Measurements from ENCODE around the gene RASSF9.

RASSF9 gene

DNA sequence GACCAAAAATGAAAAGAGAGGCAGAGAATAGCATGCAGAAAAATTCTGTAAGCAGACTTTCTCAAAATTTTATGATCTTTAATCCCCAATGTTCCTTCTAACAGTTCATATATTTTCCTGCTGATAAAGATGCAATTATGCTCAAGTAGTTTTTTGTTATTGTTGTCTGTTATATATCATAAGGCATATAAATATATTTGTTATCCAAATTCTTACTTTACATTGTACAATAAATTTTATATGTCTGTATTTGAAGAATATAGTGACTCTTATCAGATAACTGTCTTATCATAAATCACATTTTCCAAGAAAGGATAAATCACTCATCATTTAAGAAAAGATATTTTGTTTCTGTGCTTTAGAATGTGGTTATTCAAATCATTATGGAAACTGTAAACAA, 2.6 kb downstream of the RASSF9 start:
- no peak overlapping the region for H3K4me3 Mint-ChIP-seq
- H3K27ac Mint-ChIP-seq: no peak overlapping the region
- peaks cover 5% of the 10 kb centered on the region for H3K27me3 Mint-ChIP-seq
- CTCF ChIA-PET: no interaction called here
- no peaks in the 10 kb centered on the region for H3K4me1 Mint-ChIP-seq
- H3K9me3 Mint-ChIP-seq: no peaks in the 10 kb centered on the region
- H3K36me3 Mint-ChIP-seq: no peaks in the 10 kb centered on the region
- DNase-seq: no peak

DNA sequence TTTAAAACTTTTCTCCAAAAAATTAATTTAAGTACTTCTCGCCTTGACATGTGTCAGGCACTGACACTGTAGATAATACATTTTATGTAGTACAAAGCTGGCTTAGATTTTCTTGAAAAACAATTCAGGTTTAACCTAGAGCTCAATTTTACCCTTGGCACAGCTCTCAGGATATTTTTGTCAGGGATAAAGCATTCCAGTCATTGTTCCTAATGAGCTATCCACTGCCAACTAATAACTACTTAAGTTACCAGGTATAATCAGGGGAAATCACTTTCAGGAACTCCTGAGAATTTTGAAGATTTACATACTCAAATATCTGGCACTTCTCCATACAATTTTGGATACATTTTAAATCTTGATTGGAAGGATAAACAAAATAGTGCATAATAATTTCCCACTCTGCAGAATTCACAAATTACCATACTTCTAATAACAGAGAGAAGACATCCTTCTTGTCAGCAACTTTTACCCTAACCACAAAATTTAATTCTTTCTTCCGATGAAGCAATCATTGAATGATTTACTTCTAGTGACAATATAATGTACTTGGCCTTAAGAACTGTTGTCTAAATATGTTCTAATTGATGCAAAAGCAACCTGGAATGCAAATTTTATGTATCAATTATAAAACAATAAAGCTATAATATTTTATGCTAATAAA, 4.8 kb downstream of the RASSF9 start:
- Mint-ChIP-seq H3K27me3 (peaks cover 4% of the 10 kb centered on the region), H3K36me3 (no peaks in the 10 kb centered on the region), H3K4me1 (no peaks in the 10 kb centered on the region), H3K9me3 (no peaks in the 10 kb centered on the region), H3K27ac (no peak overlapping the region), H3K4me3 (no peak overlapping the region)
- DNase-seq: no peak
- CTCF ChIA-PET: no interaction called here

DNA sequence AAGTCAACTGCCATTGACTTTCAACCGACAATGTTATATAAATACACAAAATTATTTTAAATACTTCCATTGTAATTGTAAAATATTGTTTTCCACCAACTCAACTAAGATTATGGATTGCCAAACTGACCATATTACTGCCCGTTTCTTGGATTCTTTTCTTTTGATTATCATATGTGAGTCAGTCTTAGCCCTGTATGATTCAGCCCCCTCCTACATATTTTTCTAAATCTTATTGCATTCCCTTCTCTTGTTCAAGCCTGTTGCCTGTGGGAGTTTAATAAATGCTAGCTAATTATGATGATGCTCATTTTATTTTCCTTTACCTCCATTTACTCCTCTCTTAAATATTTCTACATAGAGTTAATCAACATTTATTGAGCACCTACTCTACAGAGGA, 6.8 kb downstream of the RASSF9 start:
- Mint-ChIP-seq H3K4me3 (no peak overlapping the region), H3K9me3 (no peaks in the 10 kb centered on the region), H3K27ac (no peak overlapping the region), H3K27me3 (no peaks in the 10 kb centered on the region), H3K4me1 (no peaks in the 10 kb centered on the region), H3K36me3 (no peaks in the 10 kb centered on the region)
- DNase-seq: no peak
- CTCF ChIA-PET: no interaction called here

DNA sequence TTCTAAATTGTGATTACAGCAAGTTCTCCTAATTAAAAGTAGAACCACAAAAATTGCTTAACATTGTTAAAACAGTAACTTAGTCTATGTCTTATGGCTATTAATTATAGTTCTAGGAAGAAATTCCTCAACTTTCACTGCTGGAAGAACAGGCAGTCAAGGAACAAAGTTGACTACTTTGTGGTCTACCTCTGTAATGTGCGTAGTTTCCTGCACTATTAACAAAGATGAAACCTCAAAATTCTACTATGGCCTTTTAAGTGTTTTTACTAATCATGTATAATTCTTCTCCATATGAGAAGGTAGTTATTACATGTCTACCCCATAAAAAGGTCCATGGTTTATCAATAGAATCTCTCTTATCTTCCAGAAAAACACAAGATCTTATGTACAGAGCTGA, 7.6 kb downstream of the RASSF9 start:
- Mint-ChIP-seq H3K27me3 (no peaks in the 10 kb centered on the region), H3K9me3 (no peaks in the 10 kb centered on the region), H3K4me1 (no peaks in the 10 kb centered on the region), H3K27ac (no peak overlapping the region), H3K4me3 (no peak overlapping the region), H3K36me3 (no peaks in the 10 kb centered on the region)
- no peak for DNase-seq
- CTCF ChIA-PET: no interaction called here

DNA sequence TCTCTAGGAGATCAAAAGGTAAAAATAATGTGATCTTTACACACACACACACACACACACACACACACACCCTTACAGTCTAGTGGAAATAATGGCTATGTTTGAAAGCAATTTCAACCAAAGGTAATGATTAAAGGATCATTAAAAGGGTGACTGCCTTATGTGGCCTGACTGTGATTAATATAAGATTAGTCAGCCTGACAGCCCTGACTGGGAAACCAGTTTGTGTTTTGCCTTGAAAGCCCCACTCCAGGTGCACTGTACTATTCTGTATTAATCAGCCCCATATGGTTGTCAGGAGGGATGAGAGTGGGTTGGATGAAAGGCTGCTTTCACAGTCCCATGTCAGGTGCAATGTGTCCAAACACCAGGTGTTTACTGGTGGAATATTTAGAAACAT, 10.5 kb downstream of the RASSF9 start:
- CTCF ChIA-PET: no interaction called here
- no peak for DNase-seq
- H3K36me3 Mint-ChIP-seq: no peaks in the 10 kb centered on the region
- no peak overlapping the region for H3K27ac Mint-ChIP-seq
- no peaks in the 10 kb centered on the region for H3K4me1 Mint-ChIP-seq
- H3K4me3 Mint-ChIP-seq: no peak overlapping the region
- no peaks in the 10 kb centered on the region for H3K27me3 Mint-ChIP-seq
- no peaks in the 10 kb centered on the region for H3K9me3 Mint-ChIP-seq

DNA sequence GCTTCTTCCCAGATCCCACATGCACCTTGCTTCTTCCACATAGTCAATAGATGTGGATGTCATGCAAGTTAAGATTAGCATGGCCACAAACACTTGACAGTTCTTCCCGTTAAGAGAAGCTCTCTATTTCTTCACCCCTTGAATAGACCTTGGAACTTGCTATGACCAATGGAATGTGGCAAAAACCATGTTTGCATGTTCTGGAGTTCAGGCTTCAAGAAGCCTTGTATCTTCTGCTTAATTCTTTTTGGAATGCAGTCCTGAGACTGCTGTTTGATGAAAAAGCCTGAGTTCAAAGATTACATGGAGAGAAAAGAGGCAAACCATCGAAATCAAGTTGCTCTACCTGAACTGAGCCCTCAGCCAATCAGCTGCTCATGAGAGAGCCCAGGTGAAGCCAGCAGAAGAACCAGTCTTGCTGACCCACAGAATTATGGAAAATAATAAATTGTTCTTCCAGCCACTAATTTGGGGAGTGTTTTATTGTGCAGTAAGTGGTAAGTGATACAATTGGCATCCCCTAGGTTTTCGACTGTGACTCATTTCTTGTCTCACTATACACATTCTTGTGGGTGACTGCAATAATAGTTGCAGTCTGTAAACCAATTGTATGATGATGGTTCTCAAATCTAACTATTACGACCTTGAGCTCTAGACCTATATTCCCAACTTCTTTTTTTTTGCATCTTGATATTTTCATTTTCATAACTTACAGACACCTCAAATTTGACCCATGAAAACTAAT, 12.6 kb downstream of the RASSF9 start:
- no peaks in the 10 kb centered on the region for H3K9me3 Mint-ChIP-seq
- CTCF ChIA-PET: no interaction called here
- no peaks in the 10 kb centered on the region for H3K36me3 Mint-ChIP-seq
- no peak overlapping the region for H3K27ac Mint-ChIP-seq
- H3K27me3 Mint-ChIP-seq: no peaks in the 10 kb centered on the region
- H3K4me3 Mint-ChIP-seq: no peak overlapping the region
- no peaks in the 10 kb centered on the region for H3K4me1 Mint-ChIP-seq
- DNase-seq: no peak

DNA sequence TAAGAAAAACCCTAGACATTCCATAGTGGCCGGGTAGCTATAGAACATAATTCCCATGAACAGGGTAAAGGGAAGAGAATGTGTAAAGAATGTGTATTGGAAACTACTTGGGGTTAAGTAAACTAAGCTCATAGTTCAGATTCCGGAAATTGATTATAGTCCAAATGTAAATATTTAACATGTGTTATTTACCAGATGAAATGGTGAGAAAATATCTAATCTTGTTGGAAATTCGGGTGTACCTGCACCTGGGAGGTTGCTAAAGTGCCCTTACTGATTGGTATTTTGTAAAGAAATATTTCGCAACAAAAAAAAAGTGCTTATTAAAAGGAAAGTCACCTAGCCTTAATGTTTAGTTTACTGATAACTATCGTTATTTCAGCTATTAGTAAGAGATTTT, 14.4 kb downstream of the RASSF9 start:
- no peaks in the 10 kb centered on the region for H3K27me3 Mint-ChIP-seq
- no peaks in the 10 kb centered on the region for H3K9me3 Mint-ChIP-seq
- no peak for DNase-seq
- H3K4me1 Mint-ChIP-seq: no peaks in the 10 kb centered on the region
- H3K4me3 Mint-ChIP-seq: no peak overlapping the region
- no peaks in the 10 kb centered on the region for H3K36me3 Mint-ChIP-seq
- no peak overlapping the region for H3K27ac Mint-ChIP-seq
- CTCF ChIA-PET: no interaction called here

DNA sequence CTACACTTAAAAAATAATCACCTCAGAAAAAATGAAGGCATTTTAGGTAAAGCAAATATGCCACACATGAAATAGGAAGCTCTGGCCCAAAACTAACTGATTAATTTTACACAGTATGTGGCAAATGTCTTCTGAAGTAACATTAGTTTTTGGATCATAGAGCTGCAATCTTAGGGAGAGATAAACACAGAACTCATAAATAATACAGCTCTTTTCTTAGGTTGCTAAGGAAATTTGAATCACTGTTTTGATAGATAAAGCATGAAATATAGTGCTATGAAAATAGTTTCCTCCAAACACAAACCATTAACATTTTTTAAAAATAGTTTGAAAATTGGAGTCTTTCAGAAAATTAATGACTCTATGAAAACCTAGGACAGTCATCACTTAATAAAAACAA, 15.0 kb downstream of the RASSF9 start:
- DNase-seq: no peak
- Mint-ChIP-seq H3K36me3 (no peaks in the 10 kb centered on the region), H3K27me3 (no peaks in the 10 kb centered on the region), H3K9me3 (no peaks in the 10 kb centered on the region), H3K4me1 (no peaks in the 10 kb centered on the region), H3K4me3 (no peak overlapping the region), H3K27ac (no peak overlapping the region)
- CTCF ChIA-PET: no interaction called here

DNA sequence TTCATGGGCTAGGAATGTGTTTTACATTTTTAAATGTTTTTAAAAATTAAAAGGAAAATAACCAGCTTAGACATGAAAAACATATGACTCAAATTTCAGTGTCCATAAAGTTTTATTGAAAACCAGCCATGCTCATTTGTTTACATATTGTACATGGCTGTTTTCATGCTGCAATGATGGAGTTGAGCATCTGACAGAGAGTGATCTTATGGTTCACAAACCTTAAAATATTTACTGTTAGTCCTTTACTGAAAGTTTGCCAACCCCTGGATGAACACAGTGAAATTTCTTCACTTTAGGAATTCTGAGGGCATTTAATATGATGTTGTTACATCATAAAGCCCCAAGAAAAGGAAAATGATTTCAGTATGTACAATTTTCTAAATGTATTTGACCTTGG, 16.1 kb downstream of the RASSF9 start:
- Mint-ChIP-seq H3K27me3 (no peaks in the 10 kb centered on the region), H3K4me1 (no peaks in the 10 kb centered on the region), H3K36me3 (no peaks in the 10 kb centered on the region), H3K9me3 (no peaks in the 10 kb centered on the region), H3K4me3 (no peak overlapping the region), H3K27ac (no peak overlapping the region)
- DNase-seq: no peak
- CTCF ChIA-PET: no interaction called here

DNA sequence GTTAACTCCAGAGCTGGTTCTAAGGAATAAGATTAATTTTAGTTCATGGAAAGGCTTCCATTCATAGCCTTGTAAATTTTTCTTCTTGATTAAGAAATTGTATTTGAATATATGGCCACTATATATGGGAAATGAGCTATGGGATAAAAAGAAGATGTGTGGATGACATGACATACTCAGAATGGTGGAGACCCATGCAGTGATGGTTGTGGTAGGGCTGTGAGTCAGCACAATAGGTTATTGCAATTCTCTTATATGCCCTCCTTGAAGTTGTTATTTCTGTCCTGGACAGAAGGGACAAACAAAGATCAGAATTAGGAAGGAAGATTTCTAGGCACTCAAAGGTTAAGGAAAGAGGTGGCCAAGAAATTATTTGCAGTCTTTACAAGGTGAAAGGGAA, 21.5 kb downstream of the RASSF9 start:
- Mint-ChIP-seq H3K4me1 (no peaks in the 10 kb centered on the region), H3K36me3 (no peaks in the 10 kb centered on the region), H3K27ac (no peak overlapping the region), H3K9me3 (no peaks in the 10 kb centered on the region), H3K27me3 (no peaks in the 10 kb centered on the region), H3K4me3 (no peak overlapping the region)
- DNase-seq: no peak
- CTCF ChIA-PET: interaction anchor here (0.6 kb wide), 1 partner anchor 441 kb away, joined by 3 read pairs; the partner anchor contains the start of gene MGAT4C

DNA sequence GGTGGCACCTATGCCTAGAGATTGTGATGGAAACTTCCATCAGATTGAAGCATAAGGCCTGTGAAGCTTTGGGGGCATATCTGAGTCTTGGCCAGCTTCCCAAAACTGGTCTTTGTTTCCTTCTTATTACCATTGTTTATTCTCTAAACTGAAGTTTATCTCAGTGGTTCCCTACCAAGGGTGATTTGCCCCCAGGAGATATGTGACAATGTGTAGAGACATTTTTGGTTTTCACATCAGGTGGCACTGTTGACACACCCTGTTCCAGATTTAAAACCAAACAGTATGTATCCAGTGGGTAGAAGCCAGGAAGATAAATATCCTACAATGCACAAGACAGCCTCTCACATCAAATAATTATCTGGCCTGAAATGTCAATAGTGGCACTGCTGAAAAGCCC, 22.1 kb downstream of the RASSF9 start:
- Mint-ChIP-seq H3K4me3 (no peak overlapping the region), H3K9me3 (no peaks in the 10 kb centered on the region), H3K4me1 (no peaks in the 10 kb centered on the region), H3K27me3 (no peaks in the 10 kb centered on the region), H3K36me3 (no peaks in the 10 kb centered on the region), H3K27ac (no peak overlapping the region)
- CTCF ChIA-PET: interaction anchor here (0.6 kb wide), 1 partner anchor 442 kb away, joined by 3 read pairs; the partner anchor contains the start of gene MGAT4C
- no peak for DNase-seq

DNA sequence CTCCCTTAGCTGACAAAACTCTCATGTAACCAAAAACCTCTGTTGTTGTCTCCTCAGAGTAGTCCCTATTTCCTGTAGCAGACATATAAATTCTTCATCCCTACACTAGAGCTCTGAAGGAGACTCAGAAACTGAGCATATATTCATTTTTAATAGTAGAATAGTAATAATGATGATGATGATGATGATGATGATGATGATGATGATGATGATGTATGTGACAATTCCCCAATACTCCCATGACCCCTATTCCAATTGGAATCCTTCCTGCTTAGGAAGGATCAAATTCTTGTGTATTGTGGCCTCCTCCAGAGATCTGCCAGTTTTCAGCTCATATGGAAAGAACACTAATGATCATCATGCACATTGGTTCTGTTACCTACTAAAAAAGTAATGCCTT, 26.7 kb downstream of the RASSF9 start:
- H3K27ac Mint-ChIP-seq: no peak overlapping the region
- no peaks in the 10 kb centered on the region for H3K9me3 Mint-ChIP-seq
- no peak overlapping the region for H3K4me3 Mint-ChIP-seq
- CTCF ChIA-PET: no interaction called here
- no peak for DNase-seq
- no peaks in the 10 kb centered on the region for H3K36me3 Mint-ChIP-seq
- no peaks in the 10 kb centered on the region for H3K27me3 Mint-ChIP-seq
- no peaks in the 10 kb centered on the region for H3K4me1 Mint-ChIP-seq

DNA sequence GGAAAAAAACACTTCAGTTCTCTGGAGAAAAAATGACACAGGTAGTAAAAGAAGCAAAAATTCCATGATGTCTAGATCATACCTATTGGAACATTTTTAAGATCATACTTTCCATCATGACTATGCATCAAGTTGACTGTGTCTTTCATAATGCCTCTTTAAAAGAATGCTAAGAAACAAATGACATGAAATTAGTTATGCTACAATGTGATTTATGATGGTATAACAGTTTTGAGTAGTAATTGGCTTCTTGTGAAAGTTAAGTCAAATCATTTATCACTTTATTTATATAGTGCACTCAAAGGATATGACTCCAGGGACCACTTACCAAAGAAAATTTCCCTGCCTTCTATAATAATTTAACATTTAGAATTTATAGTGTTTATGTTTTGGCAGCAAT, 28.5 kb downstream of the RASSF9 start:
- no peak overlapping the region for H3K27ac Mint-ChIP-seq
- DNase-seq: no peak

DNA sequence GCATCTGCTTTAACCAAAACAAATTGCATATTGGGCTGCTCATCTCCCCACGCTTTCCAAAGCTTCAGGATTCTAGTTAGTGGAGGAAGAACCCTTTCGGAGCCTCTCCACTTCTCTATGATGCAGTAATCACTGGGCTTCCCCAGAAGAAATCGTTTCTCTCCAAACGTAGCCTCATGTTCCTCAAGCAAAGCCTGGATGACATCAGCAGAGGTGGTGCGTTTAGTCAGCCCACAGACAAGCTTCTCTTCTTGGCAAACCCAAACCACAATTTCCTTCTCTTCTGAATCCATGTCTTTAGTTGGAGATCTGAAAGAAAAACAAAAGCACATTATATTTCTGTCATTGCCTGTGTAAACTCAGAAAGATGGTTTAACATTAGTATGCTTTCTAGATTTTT, 30.6 kb downstream of the RASSF9 start:
- Mint-ChIP-seq H3K4me3 (no peak overlapping the region), H3K4me1 (no peaks in the 10 kb centered on the region), H3K27ac (no peak overlapping the region), H3K9me3 (no peaks in the 10 kb centered on the region), H3K27me3 (no peaks in the 10 kb centered on the region), H3K36me3 (no peaks in the 10 kb centered on the region)
- no peak for DNase-seq
- CTCF ChIA-PET: no interaction called here

More for the DNA sequence above, 28.5 kb downstream of the RASSF9 start:
- no peaks in the 10 kb centered on the region for H3K27me3 Mint-ChIP-seq
- CTCF ChIA-PET: no interaction called here
- H3K9me3 Mint-ChIP-seq: no peaks in the 10 kb centered on the region
- no peaks in the 10 kb centered on the region for H3K4me1 Mint-ChIP-seq
- no peaks in the 10 kb centered on the region for H3K36me3 Mint-ChIP-seq
- H3K4me3 Mint-ChIP-seq: no peak overlapping the region

DNA sequence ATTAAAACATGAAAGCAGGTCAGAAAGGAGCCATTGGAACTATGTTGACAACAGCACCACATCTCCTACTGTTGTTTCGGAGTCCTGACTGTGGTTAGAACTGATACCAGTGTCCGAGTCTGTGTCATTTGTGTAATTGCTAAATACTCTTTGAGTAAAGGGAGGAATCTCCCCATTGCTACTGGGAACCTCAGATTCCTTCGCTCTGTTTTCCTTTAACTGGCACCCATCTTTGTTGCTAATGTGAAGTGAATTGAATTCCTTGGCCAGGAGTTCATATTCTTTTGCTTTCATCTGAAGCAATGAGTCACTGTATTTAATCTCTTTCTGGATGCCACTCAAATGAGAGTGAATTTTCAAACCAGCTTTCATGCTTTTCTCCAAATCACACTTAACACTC, 31.5 kb downstream of the RASSF9 start:
- H3K36me3 Mint-ChIP-seq: no peaks in the 10 kb centered on the region
- no peak for DNase-seq
- no peak overlapping the region for H3K27ac Mint-ChIP-seq
- no peak overlapping the region for H3K4me3 Mint-ChIP-seq
- no peaks in the 10 kb centered on the region for H3K27me3 Mint-ChIP-seq
- H3K4me1 Mint-ChIP-seq: no peaks in the 10 kb centered on the region
- H3K9me3 Mint-ChIP-seq: no peaks in the 10 kb centered on the region
- CTCF ChIA-PET: no interaction called here

Data from activated naive CD4-positive, alpha-beta T cell treated with anti-CD3 and anti-CD28 coated beads, Interleukin-2, amount 10 ng/mL, durations not matched to agents 7 days and 5 days (primary cell).